ENCODE data around the gene LSM5.

LSM5 gene

DNA sequence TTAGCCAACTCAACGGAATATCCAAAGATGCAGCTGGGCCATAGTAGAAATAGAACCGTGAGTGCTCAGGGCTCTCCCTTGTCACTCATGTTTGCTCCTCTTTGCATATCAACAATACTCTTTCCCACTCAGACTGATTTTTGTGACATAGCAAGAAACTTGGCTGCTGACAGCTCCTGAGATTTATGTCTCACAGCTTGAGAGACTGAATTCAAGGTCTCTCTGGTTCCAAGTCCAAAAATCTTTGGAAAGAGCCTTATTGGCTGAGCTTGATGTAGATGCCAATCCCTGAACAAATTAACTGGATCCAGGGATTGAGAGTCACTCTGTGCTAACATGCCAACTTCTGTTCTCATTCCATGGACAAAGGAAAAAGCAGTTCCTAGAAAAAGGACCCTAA is 30.4 kb downstream of the LSM5 start:
- no peak for DNase-seq

DNA sequence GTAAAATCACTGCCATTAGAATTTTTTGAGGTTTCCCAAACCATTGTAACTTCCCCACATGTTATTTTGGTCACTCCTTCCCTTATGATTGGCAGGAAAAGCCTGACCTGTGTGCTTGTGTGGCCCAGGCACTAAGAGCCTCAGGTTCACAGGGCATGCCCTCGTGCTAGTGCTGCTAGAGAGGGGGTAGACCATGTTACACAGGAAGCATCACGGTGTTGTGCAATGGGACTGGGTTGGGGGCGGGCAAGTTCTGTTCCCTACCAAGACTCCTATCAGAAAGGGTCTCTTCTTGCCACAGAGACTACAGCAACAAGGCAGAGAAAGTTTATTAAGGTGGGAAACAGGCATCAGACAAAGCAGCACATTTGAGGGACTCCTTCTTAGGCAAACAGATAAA is 32.2 kb downstream of the LSM5 start:
- no peak for DNase-seq

DNA sequence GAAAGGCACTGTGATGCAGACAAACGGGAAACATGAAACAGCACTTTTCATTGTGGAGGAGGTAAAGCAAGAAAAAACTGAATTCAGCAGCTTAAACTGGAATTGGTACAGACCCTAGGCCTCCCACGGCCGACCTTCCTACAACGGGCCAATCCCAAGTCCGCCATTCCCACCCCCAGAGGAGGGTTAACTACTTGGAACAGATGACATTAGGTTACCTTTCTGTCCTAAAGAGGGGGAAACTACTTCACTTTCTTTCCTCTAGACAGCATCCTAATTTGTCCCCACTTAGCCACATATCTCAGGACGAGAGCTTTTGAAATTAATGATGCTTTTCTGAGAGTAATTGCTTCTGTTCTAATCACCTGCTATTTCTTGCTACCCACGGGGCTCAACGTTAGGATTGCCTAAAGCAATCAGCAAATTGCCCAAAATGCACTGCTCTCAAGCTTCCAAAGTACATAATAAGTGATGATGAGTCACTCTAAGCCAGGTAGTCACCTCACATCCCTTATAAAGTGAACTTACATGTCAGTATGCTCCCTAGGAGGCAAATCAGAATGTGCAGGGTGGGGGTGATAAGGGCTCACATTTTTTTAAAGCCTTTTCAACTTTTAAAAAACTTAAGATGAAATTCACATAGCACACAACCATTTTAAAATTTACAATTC is 36.7 kb downstream of the LSM5 start:
- DNase-seq: no peak

DNA sequence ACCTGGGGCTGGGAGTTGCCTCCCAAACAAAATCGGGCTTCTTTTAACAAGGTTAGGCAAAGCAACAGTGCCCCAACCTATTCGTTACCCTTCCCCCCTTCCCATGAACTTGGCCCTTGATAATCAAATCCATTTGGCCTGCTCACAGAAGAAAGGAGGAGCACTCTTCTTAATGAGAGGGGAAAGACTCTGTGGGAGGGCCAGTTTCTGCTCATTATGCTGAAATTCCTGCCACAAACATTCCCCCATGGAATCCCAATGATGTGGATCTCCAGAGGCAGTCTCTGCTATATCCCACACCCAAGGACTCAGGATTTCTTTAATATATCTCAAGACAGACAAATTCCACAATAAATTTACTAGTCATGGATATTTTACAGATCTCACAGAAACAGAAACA is 43.0 kb downstream of the LSM5 start:
- no peak for DNase-seq

DNA sequence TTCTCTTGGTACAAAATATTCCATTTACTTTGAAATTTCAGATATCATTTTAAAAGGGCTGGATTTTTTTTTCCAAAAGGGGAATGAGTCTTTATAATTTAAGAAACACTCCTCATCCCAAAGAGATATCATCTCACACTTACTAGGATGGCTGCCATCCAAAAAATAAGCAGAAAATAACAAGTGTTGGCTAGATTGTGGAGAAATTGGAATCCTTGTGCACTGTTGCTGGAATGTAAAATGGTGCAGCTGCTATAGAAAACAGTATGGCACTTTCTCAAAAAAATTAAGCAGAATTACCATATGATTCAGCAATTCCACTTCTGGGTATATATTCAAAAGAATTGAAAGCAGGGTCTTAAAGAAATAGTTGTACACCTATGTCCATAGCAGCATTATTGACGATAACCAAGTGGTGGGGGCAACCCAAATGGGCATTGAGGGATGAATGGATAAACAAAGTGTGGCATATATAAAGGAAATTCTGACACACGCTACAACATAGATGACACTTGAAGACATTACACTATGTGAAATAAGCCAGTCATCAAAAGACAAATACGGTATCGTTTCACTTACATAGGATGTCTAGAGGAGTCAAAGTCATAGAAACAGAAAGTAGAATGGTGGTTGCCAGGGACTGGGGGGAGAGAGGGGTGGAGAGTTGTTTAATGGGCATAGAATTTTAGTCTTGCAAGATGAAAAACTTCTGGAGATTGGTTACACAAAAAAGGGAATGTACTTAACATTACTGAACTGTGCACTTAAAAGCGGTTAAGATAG is 53.8 kb downstream of the LSM5 start:
- DNase-seq: no peak
